ENCODE measurements around the gene TEKT1. TPM values are rescaled to one million over a fixed set of nuclear protein-coding genes. Genes with fewer than 3 reads are reported as not detected.

The TEKT1 gene
- total RNA-seq, 1 experiment from 2014 or later = not detected

GRCh38 chr17:6761779-6762178 is 69.8 kb downstream of the TEKT1 start:
- Mint-ChIP-seq H3K27me3 (ENCODE audit: insufficient read depth, unreplicated experiment) (no peaks in the 10 kb centered on the region), H3K4me3 (ENCODE audit: unreplicated experiment) (no peak overlapping the region), H3K27ac (ENCODE audit: unreplicated experiment) (no peak overlapping the region), H3K9me3 (ENCODE audit: unreplicated experiment) (no peaks in the 10 kb centered on the region), H3K4me1 (ENCODE audit: low read depth, unreplicated experiment) (peaks cover 10% of the 10 kb centered on the region), H3K36me3 (ENCODE audit: insufficient read depth, unreplicated experiment) (peaks cover 4% of the 10 kb centered on the region)
- no TSS peak for BruUV-seq (replicated peaks)
- DNase-seq = no peak
- ChIA-PET POLR2A (no interaction called here), CTCF (no interaction called here)
- Histone ChIP-seq H3K36me3 (ENCODE audit: control insufficient read depth, insufficient read depth, low read length) (no peaks in the 10 kb centered on the region), H3K27me3 (replicated peaks; ENCODE audit: control insufficient read depth, insufficient read depth, low read length) (no peaks in the 10 kb centered on the region), H3K4me3 (ENCODE audit: low read depth, low read length) (no peak overlapping the region), H3K9me3 (no peaks in the 10 kb centered on the region), H3K4me1 (no peaks in the 10 kb centered on the region)
- intact Hi-C loops (cut with micrococcal nuclease; ENCODE audit: unreplicated experiment) = no loop called here
- no peak for TF ChIP-seq CTCF (IDR thresholded peaks at IDR 0.05; ENCODE audit: insufficient read depth in 1 of 2, low read depth in 1 of 2, low read length in 1 of 2, severe bottlenecking in 1 of 2, unreplicated experiment in 1 of 2)

GRCh38 chr17:6757747-6758146 is 73.8 kb downstream of the TEKT1 start:
- intact Hi-C loops (cut with micrococcal nuclease; ENCODE audit: unreplicated experiment) = no loop called here
- Mint-ChIP-seq H3K9me3 (ENCODE audit: unreplicated experiment) (no peaks in the 10 kb centered on the region), H3K4me1 (ENCODE audit: low read depth, unreplicated experiment) (no peaks in the 10 kb centered on the region), H3K27me3 (ENCODE audit: insufficient read depth, unreplicated experiment) (no peaks in the 10 kb centered on the region), H3K4me3 (ENCODE audit: unreplicated experiment) (no peak overlapping the region), H3K27ac (ENCODE audit: unreplicated experiment) (no peak overlapping the region), H3K36me3 (ENCODE audit: insufficient read depth, unreplicated experiment) (no peaks in the 10 kb centered on the region)
- ChIA-PET POLR2A (no interaction called here), CTCF (no interaction called here)
- no peak overlapping the region for H3K4me3 ChIP-seq (ENCODE audit: low read depth, low read length)
- DNase-seq = no peak
- no peaks in the 10 kb centered on the region for H3K4me1 ChIP-seq
- H3K27me3 ChIP-seq (replicated peaks; ENCODE audit: control insufficient read depth, insufficient read depth, low read length) = no peaks in the 10 kb centered on the region
- TF ChIP-seq CTCF (IDR thresholded peaks at IDR 0.05; ENCODE audit: insufficient read depth in 1 of 2, low read depth in 1 of 2, low read length in 1 of 2, severe bottlenecking in 1 of 2, unreplicated experiment in 1 of 2) = no peak
- BruUV-seq (replicated peaks) = no TSS peak
- no peaks in the 10 kb centered on the region for H3K9me3 ChIP-seq
- no peaks in the 10 kb centered on the region for H3K36me3 ChIP-seq (ENCODE audit: control insufficient read depth, insufficient read depth, low read length)

GRCh38 chr17:6756425-6757031 is 75.0 kb downstream of the TEKT1 start:
- Histone ChIP-seq H3K27me3 (replicated peaks; ENCODE audit: control insufficient read depth, insufficient read depth, low read length) (no peaks in the 10 kb centered on the region), H3K9me3 (no peaks in the 10 kb centered on the region), H3K36me3 (ENCODE audit: control insufficient read depth, insufficient read depth, low read length) (no peaks in the 10 kb centered on the region), H3K4me1 (no peaks in the 10 kb centered on the region), H3K4me3 (ENCODE audit: low read depth, low read length) (no peak overlapping the region)
- POLR2A ChIA-PET = no interaction called here
- H3K27me3 Mint-ChIP-seq (ENCODE audit: insufficient read depth, unreplicated experiment) = no peaks in the 10 kb centered on the region
- intact Hi-C loops (cut with micrococcal nuclease; ENCODE audit: unreplicated experiment) = no loop called here
- H3K27ac Mint-ChIP-seq (ENCODE audit: unreplicated experiment) = no peak overlapping the region
- no TSS peak for BruUV-seq (replicated peaks)
- no peak for DNase-seq
- CTCF ChIA-PET = no interaction called here
- no peaks in the 10 kb centered on the region for H3K9me3 Mint-ChIP-seq (ENCODE audit: unreplicated experiment)
- TF ChIP-seq CTCF (IDR thresholded peaks at IDR 0.05; ENCODE audit: insufficient read depth in 1 of 2, low read depth in 1 of 2, low read length in 1 of 2, severe bottlenecking in 1 of 2, unreplicated experiment in 1 of 2) = no peak
- H3K4me1 Mint-ChIP-seq (ENCODE audit: low read depth, unreplicated experiment) = no peaks in the 10 kb centered on the region
- H3K36me3 Mint-ChIP-seq (ENCODE audit: insufficient read depth, unreplicated experiment) = no peaks in the 10 kb centered on the region
- H3K4me3 Mint-ChIP-seq (ENCODE audit: unreplicated experiment) = no peak overlapping the region
